SW480 (cell line): Measurements from ENCODE around the gene SH3RF2.
"Not testable (repeated sequence)": the region's sequence is repeated elsewhere in the genome, so short reads cannot be mapped to it uniquely, and the experiment has no call there.

ENCODE experiments used
- DNase-seq: peaks from one replicate; pipeline ENCODE4 v3.0.0-alpha.2; 2016; ENCODE audit warnings: low spot score

SH3RF2 gene

DNA sequence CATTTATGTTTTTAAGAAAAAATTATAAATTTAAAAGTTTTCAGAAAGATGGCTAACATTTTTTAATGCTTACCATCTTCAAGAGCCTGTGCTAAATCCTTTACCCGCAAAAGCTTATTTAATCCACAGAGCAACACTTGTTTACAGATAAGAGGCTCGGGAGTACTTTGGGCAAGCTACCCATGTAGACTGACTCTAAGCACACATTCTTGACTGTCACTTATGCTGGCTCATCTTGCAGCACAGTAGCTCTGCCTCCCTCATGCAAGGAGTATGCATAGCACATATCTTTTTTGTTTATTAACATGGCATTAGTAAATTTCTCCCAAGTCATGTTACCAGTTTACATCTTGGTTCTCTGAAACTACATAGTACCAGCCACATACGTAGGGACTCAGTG, 14.7 kb downstream of the SH3RF2 start:
- no peak for DNase-seq

DNA sequence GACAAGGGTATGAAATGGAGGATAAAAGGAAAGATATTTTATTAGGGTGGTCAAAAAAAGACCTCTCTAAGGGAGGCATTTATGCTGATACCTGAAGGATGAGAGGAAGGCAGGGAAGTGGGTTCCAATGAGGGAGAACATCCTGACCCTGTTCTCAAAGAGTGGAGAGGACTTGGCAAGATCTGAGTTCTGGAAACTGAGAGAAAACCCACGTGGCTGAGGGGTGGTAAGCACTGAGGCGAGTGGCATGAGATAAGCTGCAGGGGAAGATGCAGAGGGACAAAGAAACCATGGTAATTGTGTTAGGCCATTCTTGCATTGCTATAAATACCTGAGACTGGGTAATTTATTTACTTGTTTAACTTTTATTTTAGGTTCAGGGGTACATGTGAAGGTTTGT, 16.8 kb downstream of the SH3RF2 start:
- DNase-seq = no peak

DNA sequence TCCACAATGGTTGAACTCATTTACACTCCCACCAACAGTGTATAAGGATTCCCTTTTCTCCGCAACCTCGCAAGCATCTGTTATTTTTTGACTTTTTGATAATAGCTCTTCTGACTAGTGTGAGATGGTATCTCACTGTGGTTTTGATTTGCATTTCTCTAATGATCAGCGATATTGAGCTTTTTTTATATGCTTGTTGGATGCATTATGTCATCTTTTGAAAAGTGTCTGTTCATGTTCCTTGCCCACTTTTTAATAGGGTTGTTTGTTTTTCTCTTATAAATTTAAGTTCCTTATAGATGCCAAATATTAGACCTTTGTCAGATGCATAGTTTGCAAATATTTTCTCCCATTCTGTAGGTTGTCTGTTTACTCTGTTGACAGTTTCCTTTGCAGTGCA, 17.8 kb downstream of the SH3RF2 start:
- DNase-seq = not testable (repeated sequence)

DNA sequence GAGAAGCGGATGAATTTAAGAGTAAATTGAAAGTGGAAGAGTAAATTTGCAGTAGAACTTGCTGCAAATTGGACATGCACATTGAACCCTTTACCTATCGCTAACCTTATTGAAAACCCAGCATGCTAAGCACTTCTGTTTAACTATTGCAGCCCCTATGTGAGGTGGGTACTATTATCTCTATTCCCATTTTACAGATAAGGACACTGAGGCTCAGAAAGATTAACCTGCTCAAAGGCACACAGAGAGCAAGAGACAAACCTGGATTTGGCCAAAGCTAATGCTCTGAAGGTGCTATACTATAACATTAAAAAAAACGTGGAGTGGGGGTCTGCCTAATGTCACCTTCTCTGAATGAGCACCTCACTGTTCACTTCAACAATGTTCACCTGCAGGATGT, 21.0 kb downstream of the SH3RF2 start:
- DNase-seq = no peak

DNA sequence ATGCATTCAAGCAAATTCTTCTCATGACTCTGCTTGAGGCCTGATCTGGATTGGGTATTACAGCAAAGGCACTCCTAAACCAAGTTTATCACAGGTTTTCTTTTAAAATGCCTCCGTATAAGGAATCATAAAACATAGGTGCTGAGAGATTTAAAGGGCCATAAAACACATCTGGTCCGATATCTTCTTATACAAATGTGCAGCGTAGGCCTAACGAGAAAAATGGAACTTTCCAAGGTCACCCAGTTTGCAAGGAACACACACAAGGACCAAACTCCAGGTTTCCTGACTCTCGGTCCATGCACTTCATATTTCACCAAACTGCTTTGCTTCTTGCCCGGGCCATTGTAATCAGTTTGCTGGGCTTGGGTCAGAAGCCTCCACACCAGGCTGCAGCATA, 22.1 kb downstream of the SH3RF2 start:
- no peak for DNase-seq

DNA sequence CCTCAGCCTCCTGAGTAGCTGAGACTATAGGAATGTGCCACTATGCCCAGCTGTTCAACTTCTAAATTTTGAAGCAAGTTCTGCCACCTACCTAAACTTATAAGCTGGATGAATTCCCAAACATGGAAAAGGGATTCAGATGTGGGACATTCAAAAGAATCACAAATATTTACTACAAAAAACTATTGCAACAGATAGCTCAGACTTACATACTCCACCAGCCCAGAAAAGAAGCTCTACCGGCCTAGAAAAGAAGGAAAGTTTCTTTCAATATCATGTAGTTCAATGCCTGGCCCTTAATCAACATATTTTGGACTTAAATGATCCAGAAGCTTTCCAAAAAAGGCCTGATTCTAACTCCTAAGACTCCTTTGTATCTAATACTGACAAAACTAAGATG, 23.8 kb downstream of the SH3RF2 start:
- DNase-seq = no peak

DNA sequence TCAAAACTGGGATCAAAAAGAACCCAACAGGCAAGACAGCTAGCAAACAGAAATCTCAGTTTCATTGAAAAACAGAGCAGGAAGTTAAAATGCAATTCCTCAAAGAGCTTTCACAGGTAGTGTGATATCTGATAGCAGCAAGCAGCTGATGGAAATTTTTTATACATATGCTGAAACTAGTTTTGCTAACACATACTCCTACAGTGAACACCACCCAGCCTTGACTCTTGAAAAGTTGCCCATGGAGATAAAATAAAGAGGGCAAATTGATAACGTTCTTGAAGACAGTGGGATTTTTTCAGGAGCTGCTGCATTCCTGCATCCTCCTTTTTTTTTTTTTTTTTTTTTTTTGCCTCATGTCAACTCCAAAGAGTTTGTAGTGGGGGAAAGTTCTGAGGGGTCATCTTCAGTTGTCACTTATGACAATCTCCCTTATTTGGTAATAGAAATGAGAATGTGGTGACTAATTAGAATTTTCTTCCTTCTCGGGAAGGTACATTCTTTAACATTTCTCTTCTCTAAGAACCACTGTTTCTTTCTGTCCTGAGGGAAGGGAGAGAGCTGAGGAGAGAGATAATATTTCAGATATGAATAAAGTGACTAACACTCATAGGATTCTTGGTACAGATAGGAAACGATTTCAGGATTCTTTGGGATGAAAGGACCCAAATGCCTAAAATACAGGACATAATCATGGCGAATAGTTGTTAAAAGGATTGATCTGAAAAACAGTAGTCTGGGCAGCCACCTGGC, 24.6 kb downstream of the SH3RF2 start:
- DNase-seq = no peak

DNA sequence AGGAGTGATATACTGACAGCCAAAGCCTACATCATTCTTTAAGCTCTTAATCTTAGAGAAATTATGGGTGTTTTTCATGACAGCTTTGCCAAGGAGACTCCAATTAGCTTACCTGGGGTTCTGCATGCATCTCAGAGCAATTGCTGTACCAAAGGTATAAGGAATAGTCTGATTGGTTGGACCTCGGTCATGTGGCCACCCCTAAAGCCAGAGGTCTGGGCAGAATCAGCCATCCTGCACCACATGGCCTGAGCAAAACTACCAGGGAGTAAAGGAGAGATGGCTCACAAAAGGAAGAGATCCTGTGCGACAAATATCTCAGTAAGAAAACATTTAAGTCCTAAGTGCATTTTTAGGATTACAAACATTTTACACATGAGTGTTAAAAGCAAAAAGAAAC, 25.6 kb downstream of the SH3RF2 start:
- DNase-seq = no peak

DNA sequence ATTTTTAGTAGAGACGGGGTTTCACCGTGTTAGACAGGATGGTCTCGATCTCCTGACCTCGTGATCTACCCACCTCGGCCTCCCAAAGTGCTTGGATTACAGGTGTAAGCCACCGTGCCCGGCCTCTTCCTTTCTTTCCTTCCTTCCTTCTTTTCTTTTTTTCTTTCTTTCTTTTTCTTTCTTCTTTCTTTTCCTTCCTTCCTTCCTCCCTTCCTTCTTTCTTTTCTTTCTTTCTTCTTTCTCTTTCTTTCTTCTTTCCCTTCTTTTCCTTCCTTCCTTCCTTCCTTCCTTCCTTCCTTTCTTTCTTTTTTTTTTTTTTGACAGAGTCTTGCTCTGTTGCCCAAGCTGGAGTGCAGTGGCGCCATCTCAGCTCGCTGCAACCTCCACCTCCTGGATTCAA, 27.6 kb downstream of the SH3RF2 start:
- DNase-seq = not testable (repeated sequence)

DNA sequence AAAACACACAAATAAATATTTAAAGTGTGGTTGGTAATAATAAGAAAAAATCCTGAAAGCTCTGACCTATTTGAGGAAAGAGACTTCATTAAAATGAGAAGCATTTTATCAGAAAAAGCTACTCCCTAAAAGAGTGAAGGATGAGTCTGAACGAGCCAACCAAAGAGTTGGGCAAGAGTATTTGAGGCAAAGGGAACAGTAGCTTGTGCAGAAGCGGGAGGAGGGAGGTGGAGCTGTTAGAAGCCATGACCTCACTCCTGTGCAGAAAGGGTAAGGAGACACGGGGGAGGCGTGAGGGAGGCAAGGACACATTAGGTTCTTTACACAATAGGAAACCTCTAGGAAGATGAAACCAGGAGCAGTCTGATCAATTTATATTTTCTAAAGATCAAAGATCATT, 29.4 kb downstream of the SH3RF2 start:
- no peak for DNase-seq

DNA sequence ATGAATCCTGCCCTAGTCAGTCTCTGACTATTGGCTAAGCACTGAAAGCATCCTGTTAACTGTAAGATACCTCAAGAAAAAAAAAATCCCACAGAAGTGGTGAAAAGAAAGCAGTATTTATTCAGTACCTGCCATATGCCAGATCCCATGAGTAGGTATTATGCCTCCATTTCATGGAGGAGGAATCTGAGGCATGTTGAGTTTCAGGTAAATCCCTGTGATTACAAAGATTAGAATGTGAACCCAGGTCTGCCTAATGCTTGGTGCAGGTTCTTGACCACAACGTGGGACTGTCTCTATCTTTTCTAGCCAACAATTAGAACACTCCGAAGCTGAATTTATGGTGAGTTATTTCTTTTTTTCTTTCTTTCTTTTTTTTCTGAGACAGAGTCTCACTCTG, 30.9 kb downstream of the SH3RF2 start:
- DNase-seq = no peak

DNA sequence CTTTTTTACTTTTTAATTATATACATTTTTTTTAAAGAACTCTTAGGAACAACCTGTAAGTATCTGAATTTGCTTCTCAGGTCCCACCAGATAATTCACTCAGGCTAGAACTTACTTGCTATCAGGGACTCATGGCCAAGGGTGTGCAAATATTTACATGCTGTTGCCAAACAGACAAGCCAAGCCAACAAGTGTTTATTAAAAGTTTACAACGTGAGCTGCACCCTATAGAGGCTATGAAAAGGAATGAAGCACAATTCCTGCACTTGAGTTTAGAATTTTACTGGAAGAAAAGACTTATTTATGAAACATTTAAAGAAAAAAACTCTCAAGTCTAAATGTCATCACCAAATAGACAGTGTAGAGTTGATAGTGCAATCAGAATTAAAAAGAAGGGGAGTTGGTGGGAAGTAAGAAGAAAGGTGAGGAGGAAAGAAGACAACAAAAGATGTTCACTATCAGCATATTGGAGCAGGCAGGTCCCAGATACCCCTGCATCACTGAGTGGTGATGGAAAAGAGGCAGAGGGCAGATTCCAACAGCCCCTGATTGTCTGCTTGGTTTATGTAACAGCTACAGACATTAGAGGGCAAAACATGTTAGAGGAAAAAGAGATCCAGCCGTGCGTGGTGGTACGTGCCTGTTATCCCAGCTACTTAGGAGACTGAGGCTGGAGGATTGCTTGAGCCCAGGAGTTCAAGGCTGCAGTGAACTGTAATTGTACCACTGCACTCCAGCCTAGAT, 32.8 kb downstream of the SH3RF2 start:
- no peak for DNase-seq

DNA sequence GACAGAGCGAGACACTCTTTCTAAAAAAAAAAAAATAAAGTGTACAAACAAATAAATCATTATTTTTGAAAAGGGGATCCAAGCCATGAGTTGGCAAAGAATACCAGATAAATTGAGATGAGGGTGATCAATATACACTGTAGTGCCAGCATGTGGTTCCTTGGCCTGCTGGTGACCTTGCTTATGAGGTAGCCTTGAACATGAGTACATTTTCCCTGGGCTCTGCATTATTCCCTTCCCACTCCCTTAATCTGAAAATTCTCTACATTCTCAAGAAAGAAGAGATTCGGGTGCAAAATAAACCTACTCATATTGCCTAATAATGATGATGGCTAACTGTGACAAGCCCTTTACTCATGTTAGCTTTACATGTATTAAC, 33.3 kb downstream of the SH3RF2 start:
- no peak for DNase-seq

DNA sequence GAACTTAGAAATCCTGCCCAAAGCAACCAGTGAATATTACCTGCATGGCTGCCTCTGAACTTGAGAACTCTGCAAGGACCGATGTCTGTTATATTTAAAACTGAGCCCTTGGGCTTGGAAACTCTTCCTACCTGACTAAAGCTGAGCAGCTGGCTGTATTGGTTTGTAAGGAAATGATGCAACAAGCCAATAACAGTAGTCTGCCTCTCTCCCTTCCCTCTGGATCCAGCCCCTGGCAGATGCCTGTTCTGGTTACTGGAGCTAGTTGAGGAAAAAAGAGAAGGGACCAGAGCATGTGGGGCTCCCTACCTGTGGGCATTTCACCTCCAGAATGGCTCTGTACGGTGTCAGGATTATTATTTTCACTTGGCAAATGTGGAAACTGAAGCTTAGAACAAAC, 34.7 kb downstream of the SH3RF2 start:
- no peak for DNase-seq

DNA sequence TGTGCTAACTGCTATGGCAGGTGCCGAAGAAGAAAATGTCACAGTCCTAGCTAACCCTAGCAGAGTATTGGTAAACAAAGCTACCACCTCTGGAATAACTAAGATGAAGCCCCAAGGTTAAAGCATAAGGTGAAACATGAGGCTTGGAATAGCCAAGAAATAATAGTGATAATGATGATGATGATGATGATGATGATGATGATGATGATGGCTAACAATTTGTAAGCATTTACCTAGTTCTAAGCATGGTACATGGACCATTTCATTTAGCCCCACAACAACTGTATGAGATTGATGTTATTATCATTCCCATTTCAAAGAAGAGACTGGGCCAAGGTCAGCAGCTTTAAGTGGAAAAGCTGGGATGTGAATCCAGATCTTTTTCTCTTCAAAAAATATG, 35.3 kb downstream of the SH3RF2 start:
- DNase-seq = no peak

DNA sequence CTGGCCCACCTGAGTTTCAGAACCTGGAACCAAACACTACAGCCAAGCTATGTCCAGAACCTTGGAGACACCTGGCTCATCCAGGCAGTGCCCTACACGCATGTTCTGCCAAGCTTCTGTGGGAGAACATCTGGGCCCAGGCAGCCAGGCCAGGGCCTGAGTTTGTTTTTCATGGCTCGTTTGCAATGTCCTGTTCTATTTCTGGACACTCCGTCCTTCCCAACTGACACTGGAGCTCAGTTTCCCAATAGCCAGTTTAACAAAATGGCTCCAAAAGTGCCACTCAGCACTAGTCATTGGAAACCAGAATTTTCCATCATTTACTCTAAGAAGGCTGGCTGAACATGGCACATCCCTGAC, 38.6 kb downstream of the SH3RF2 start:
- DNase-seq = no peak

DNA sequence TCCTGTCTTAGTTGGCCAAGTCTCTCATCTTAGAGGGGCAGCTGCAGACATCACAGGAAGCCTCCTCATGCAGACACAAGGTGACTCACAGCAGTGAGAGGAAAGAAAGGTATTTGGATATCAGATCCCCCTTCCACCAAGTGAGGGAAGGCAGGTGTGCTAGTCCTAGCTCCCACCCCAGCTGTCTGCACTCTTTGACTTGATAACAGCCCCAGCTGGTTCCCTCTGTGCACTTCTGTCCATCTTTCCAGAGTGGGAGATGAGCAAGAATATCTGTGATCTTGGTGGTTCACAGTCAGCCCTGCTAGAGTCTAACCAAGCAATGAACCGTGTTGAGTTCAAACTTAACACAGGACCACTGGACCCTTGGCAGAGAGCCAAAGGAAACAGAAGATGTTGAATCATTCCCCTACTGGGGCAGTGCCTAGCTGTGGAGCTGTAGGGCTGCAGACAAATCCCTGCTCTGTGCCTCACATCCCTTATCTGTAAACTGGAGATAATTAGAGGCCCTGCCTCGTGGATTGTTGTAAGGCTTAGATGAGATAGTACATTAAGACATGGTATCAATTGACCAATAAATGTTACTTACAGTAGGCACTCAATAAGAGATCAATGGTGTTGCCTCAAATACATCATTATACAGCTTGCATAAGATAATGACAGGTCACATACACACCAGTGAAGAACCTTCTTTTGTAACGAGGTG, 39.1 kb downstream of the SH3RF2 start:
- DNase-seq = peak; percentile 42

DNA sequence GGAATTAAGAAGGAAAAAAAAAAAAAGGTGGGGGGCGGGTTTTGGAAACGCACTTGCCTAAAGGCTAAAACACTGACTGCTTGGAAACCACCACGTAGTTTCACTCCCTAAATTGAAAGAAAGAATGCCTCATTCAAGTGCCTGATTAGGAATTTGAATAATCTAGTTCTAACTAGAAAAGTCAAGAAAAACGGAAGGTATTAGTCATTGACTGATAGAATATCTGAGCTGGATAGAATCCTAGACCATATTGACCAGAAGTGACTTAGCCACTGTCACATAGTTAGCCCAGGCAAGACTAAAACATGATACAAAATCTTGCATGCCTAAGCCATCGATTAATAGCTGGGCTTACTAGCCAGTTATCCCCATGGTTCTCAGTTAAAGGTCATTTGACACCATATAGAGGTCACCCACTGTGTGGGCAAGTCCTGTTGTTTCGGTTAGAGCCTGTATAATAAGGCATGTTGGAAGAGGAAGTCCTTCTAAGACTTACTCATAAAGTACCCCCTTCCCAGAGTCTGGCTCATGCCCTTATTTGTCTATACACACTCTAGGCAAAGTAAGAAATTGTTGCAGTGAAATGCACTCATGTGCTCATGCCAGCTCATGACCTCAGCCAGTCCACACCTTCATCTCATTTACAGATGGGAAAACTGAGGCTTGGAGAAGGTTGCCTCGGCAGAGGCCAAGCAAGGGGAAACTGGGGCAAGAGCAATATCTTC, 40.2 kb downstream of the SH3RF2 start:
- DNase-seq = no peak

DNA sequence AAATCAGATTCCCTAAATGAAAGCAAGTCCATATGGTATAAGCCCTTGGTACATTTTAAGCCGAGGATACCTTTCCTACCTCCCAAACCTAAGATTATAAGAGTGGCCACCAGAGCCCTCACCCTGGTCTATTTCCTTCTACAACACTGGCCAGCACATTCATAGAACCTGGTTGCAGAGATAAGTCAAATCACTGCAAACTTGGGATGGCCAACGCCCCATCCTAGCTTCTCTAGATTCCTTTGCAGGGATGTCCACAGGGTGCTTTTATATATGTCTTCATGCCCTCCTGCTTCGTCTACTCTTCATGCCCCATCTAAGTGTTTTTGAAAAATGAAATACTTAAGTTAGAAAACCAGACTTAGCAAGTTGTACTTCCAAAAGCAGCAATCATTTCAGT, 41.8 kb downstream of the SH3RF2 start:
- no peak for DNase-seq

DNA sequence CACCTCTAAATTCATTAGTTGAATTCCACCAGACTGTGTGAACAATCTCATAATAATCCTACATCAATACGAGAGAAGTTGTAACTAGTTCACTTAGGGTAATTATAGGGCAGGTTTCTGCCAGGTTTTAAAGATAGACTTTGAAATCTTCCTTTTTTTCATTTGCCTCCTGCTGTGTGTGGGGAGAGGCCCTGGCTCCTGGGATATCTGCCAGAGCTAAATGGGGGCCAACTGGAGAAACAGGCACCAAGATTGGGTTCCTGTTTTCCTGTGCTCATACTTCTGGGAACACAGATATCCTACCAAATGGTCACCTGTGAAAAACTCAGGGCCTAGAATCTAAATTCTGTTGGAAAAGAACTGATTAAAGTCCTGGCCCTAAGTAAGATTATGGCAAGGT, 42.3 kb downstream of the SH3RF2 start:
- DNase-seq = no peak

DNA sequence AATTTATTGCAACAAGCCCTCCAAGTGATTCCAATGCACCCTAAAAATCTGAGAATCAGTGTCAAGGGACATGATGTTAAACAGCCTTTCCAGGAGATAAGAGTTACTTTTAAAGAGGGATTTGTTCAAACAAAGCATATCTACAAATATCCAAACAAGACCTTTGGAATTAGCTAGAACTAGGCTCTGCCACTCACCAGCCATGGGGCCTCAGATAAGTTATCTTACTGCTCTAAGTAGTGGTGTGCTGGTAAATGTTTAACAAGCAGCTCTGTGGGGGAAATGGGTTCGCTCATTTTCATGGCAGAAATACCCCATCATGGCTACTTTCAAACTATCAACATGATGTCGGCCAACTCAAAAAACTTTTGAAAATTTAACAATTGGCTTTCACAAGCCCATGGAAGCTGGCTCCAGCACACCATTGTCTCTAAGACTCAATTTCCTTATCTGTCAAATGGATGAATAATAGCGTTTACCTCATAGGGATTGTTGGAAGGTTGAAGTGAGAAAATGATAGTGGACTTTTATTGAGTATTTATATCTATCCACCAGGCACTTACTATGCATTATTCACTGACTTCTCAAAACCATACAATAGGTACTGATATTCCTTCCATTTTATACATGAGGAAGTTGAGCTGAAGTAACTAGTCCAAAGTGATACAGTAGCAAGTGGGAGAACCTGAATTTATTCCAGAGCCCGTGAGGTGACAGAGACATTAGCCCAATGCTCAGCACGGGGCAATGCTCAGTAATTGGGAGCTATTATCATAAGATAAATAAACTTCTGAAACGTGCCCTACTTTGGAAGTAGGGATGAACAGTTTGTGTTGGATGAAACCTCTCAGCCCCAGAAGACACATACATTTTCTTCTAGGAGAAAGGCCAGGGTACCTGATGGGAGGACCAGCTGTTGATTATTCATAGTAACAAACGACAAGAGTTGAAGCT, 43.2 kb downstream of the SH3RF2 start:
- DNase-seq = no peak

DNA sequence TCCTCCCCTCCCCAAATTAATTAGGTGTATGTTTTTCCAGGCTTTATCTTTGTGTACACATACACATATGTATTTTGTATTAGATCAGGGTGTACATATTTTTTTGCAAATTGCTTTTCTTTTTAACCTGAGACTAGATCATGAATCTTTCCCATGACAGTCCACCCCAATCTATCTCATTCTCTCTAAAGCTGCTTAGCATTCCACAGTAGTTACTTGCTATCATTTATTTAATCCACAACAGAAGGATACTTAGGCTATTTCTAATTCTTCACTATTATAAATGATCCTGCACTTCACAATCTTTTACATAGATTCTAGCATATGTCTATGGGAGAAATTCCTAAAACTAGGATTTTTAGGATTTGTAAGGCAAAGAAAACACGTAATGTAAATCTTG, 43.9 kb downstream of the SH3RF2 start:
- no peak for DNase-seq
